CD4-positive, alpha-beta T cell (primary cell): ENCODE results near the gene STRN3. TPM values are rescaled to one million over a fixed set of nuclear protein-coding genes. Genes with fewer than 3 reads are reported as not detected.
"Not testable (repeated sequence)": the region's sequence is repeated elsewhere in the genome, so short reads cannot be mapped to it uniquely, and the experiment has no call there.

Experiments
- ATAC-seq: fragments of 200-7000 bp; cut with Tn5 transposase; one replicate; pipeline ENCODE4 v1.10.0; 2022; ENCODE audit warnings: mild to moderate bottlenecking; ENCODE audit not compliant: poor library complexity
- CTCF ChIA-PET: fragments of 350-600 bp; sonication (Branson Sonifier 250); formaldehyde crosslinking; loops from one replicate; lab custom pipeline; 2021; ENCODE audit warnings: antibody characterized with exemption, inconsistent platforms; lab: Charles Lee
- POLR2A ChIA-PET: fragments of 350-600 bp; sonication (Branson Sonifier 250); formaldehyde crosslinking; loops from one replicate; lab custom pipeline; 2021; ENCODE audit warnings: antibody characterized with exemption, inconsistent platforms; lab: Charles Lee
- DNase-seq, 14 experiments: peaks; one replicate each; pipeline ENCODE4 v3.0.0-alpha.2; 2013 to 2020; ENCODE audit warnings: mixed read lengths in 2 of 14
- H3K27ac ChIP-seq, 2 donors: one replicate each; pipeline versions ENCODE4 v1.5.1 to v1.7.0; 2013; ENCODE audit warnings: low read length in 2 of 2, low read depth in 1 of 2, mild to moderate bottlenecking in 1 of 2
- H3K27me3 ChIP-seq, 2 experiments: 1 replicate in 1 of 2; 2 replicates in 1 of 2; pipeline versions ENCODE4 v1.6.1 to v1.7.0; 2013; ENCODE audit warnings: low read length in 2 of 2, control low read depth in 1 of 2, mild to moderate bottlenecking in 1 of 2, moderate library complexity in 1 of 2; ENCODE audit not compliant: insufficient read depth in 2 of 2, control insufficient read depth in 1 of 2
- H3K36me3 ChIP-seq: one replicate; pipeline ENCODE4 v1.6.1; 2013; ENCODE audit warnings: low read length, control low read depth; ENCODE audit not compliant: insufficient read depth
- H3K4me1 ChIP-seq: one replicate; pipeline ENCODE4 v1.6.1; 2013; ENCODE audit warnings: low read length, control low read depth; ENCODE audit not compliant: insufficient read depth
- H3K4me3 ChIP-seq: one replicate; pipeline ENCODE4 v1.5.1; 2013; ENCODE audit warnings: mild to moderate bottlenecking, low read length, moderate library complexity
- H3K9me3 ChIP-seq, 2 experiments: 1 replicate in 1 of 2; 2 replicates in 1 of 2; pipeline versions ENCODE4 v1.6.1 to v1.7.0; 2013; ENCODE audit warnings: low read length in 2 of 2, mild to moderate bottlenecking in 2 of 2, control low read depth in 1 of 2, moderate library complexity in 1 of 2; ENCODE audit not compliant: control insufficient read depth in 1 of 2, insufficient read depth in 1 of 2
- H3K27ac Mint-ChIP-seq: one replicate; pipeline ENCODE4 v1.8.0; 2020; ENCODE audit warnings: mixed read lengths
- H3K27me3 Mint-ChIP-seq: one replicate; pipeline ENCODE4 v1.8.0; 2021; ENCODE audit warnings: mixed read lengths
- H3K36me3 Mint-ChIP-seq: one replicate; pipeline ENCODE4 v1.8.0; 2021; ENCODE audit warnings: low read depth, mixed read lengths
- H3K4me1 Mint-ChIP-seq: one replicate; pipeline ENCODE4 v1.8.0; 2021; ENCODE audit warnings: low read depth, mixed read lengths
- H3K4me3 Mint-ChIP-seq: one replicate; pipeline ENCODE4 v1.8.0; 2020; ENCODE audit warnings: mild to moderate bottlenecking, mixed read lengths
- H3K9me3 Mint-ChIP-seq: one replicate; pipeline ENCODE4 v1.8.0; 2020; ENCODE audit warnings: mixed read lengths
- intact Hi-C, 2 experiments: fragments of 100-400 bp; cut with DNase I in 1 of 2; cut with micrococcal nuclease in 1 of 2; formaldehyde crosslinking; loops; one replicate each; pipeline versions ENCODE4 v1.15.1 to v1.9.0; 2023 to 2025; cut with DNase I, micrococcal nuclease
- total RNA-seq, 174 experiments: library from RNA in 2 of 174; stranded (reverse) in 2 of 174; gene quantifications; one replicate each; pipeline ENCODE4 v1.2.3 and lab custom pipeline; 2021 to 2026
- TF ChIP-seq, protein P1 (sequence below): fragments of 200-600 bp; IDR thresholded peaks from one replicate; pipeline ENCODE4 v1.8.0; 2022; ENCODE audit warnings: antibody characterized with exemption, mild to moderate bottlenecking

The STRN3 gene
- total RNA-seq, 2 experiments from 2014 or later: 15.1 to 16.9 TPM

DNA sequence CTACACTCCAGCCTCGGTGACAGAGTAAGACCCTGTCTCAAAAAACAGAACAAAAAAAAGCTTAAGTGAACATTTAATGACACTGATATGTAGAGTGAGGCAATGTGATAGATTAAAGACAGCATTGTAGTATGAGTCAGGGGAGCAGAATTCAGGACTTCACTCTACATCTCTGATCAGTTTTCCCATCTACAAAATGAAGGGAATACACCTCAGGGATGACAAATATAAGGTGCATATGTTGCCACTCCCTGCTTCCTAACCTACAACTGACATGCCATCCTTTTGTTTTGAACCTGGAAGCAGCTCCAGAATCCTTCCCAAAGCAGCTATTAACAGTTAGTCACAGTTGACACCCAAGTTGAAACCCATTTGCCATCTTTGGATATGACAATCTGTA, 30.9 kb upstream of the STRN3 start:
- TF ChIP-seq, protein P1, sequence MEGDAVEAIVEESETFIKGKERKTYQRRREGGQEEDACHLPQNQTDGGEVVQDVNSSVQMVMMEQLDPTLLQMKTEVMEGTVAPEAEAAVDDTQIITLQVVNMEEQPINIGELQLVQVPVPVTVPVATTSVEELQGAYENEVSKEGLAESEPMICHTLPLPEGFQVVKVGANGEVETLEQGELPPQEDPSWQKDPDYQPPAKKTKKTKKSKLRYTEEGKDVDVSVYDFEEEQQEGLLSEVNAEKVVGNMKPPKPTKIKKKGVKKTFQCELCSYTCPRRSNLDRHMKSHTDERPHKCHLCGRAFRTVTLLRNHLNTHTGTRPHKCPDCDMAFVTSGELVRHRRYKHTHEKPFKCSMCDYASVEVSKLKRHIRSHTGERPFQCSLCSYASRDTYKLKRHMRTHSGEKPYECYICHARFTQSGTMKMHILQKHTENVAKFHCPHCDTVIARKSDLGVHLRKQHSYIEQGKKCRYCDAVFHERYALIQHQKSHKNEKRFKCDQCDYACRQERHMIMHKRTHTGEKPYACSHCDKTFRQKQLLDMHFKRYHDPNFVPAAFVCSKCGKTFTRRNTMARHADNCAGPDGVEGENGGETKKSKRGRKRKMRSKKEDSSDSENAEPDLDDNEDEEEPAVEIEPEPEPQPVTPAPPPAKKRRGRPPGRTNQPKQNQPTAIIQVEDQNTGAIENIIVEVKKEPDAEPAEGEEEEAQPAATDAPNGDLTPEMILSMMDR: no peak
- peaks cover 17% of the 10 kb centered on the region for H3K4me1 Mint-ChIP-seq
- intact Hi-C loops: no loop called here
- DNase-seq (no peak), ATAC-seq (no peak)
- Histone ChIP-seq H3K4me1 (no peaks in the 10 kb centered on the region), H3K36me3 (no peaks in the 10 kb centered on the region), H3K27me3 (no peaks in the 10 kb centered on the region), H3K9me3 (no peaks in the 10 kb centered on the region), H3K27ac (no peak overlapping the region), H3K4me3 (no peak overlapping the region)
- H3K9me3 Mint-ChIP-seq: no peaks in the 10 kb centered on the region
- no peaks in the 10 kb centered on the region for H3K36me3 Mint-ChIP-seq
- ChIA-PET CTCF (interaction anchor here (1.0 to 1.2 kb wide), 2 partner anchors 9 to 79 kb away, joined by 3 read pairs; no protein-coding TSS in a partner anchor), POLR2A (interaction anchor here (0.9 kb wide), 1 partner anchor 31 kb away, joined by 3 read pairs; the partner anchor contains the start of gene STRN3)
- H3K4me3 Mint-ChIP-seq: no peak overlapping the region
- no peaks in the 10 kb centered on the region for H3K27me3 Mint-ChIP-seq
- no peak overlapping the region for H3K27ac Mint-ChIP-seq

DNA sequence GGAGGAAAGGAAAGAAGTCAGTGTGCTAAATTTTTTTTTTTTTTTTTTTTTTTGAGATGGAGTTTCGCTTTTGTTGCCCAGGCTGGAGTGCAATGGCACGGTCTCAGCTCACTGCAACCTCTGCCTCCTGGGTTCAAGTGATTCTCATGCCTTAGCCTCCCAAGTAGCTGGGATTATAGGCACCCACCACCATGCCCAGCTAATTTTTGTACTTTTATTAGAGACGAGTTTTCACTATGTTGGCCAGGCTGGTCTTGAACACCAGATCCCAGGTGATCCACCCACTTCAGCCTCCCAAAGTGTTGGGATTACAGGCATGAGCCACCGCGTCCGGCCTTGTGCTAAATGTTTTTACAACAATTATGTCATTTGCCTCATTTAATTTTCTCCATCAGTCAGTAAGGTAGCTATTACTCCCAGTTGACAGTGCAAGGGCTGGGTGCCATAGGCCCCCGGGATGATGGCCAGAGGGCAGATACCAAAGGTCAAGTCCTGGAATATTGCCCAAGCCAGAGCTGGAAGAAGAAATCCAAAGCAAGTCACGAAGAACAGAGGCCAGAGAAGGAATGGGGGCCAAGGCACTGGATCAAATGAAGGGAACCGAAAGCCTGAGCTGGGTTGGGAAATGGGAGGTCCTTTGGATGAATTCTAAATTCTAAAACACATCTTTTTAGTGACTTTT, 26.9 kb upstream of the STRN3 start:
- H3K4me1 Mint-ChIP-seq, H3K27me3 ChIP-seq, H3K36me3 Mint-ChIP-seq, H3K27me3 Mint-ChIP-seq, H3K27ac ChIP-seq, H3K9me3 ChIP-seq, H3K4me3 Mint-ChIP-seq, H3K36me3 ChIP-seq, H3K9me3 Mint-ChIP-seq, ATAC-seq, intact Hi-C loops, H3K4me3 ChIP-seq, H3K4me1 ChIP-seq, H3K27ac Mint-ChIP-seq, DNase-seq: not testable (repeated sequence)
- POLR2A ChIA-PET: interaction anchor here (1.4 kb wide), 1 partner anchor 27 kb away, joined by 3 read pairs; the partner anchor contains the start of gene STRN3
- CTCF ChIA-PET: interaction anchor here (0.6 kb wide), 2 partner anchors 62 to 76 kb away, joined by 3 read pairs; no protein-coding TSS in a partner anchor

DNA sequence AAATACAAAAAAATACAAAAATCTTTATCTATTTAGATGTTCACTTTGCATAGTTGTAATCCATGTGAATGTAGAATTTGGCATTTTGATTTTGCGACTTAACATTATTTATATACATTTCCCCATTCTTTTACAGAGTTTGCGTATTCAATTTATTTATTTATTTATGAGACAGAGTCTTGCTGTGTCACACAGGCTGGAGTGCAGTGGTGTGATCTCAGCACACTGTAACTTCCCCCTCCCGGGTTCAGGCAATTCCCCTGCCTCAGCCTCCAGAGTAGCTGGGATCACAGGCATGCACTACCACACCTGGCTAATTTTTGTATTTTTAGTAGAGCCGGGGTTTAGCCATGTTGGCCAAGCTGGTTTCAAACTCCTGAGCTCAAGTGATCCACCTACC, 25.3 kb upstream of the STRN3 start:
- ChIA-PET CTCF (no interaction called here), POLR2A (no interaction called here)
- no peaks in the 10 kb centered on the region for H3K27me3 Mint-ChIP-seq
- Histone ChIP-seq H3K27me3 (no peaks in the 10 kb centered on the region), H3K9me3 (no peaks in the 10 kb centered on the region), H3K27ac (no peak overlapping the region), H3K4me1 (no peaks in the 10 kb centered on the region), H3K36me3 (no peaks in the 10 kb centered on the region), H3K4me3 (no peak overlapping the region)
- ATAC-seq (no peak), DNase-seq (no peak)
- no peaks in the 10 kb centered on the region for H3K9me3 Mint-ChIP-seq
- H3K4me1 Mint-ChIP-seq: no peaks in the 10 kb centered on the region
- no peaks in the 10 kb centered on the region for H3K36me3 Mint-ChIP-seq
- intact Hi-C loops: no loop called here
- no peak overlapping the region for H3K4me3 Mint-ChIP-seq
- no peak overlapping the region for H3K27ac Mint-ChIP-seq
- TF ChIP-seq, protein P1: no peak
